A673 (cell line): ENCODE measurements around the gene HEYL. TPM values are rescaled to one million over a fixed set of nuclear protein-coding genes. Genes with fewer than 3 reads are reported as not detected.

Experiments used
- BruUV-seq: library from RNA; stranded (reverse); fragments of 400-500 nt; replicated peaks from 2 replicates; lab custom pipeline; 2021; lab: Mats Ljungman, UMichigan
- CTCF ChIA-PET: fragments of 300-600 bp; sonication (Branson Sonifier 250); formaldehyde crosslinking; loops from one replicate; lab custom pipeline; 2022; ENCODE audit warnings: antibody characterized with exemption; lab: Charles Lee
- POLR2A ChIA-PET: fragments of 300-600 bp; sonication (Branson Sonifier 250); formaldehyde crosslinking; loops from one replicate; lab custom pipeline; 2022; ENCODE audit warnings: antibody characterized with exemption; ENCODE audit not compliant: low non-redundant PET; lab: Charles Lee
- DNase-seq: peaks from one replicate; pipeline ENCODE4 v3.0.0-alpha.2; 2015; ENCODE audit warnings: low spot score
- H3K27ac ChIP-seq: fragments of 200-600 bp; sonication (generic); 2 replicates; pipeline ENCODE4 v1.5.1; 2016; ENCODE audit warnings: mixed run types, low read depth, mild to moderate bottlenecking, mixed read lengths, antibody characterized with exemption, low read length; ENCODE audit not compliant: poor library complexity, severe bottlenecking
- H3K27me3 ChIP-seq: fragments of 200-600 bp; sonication (generic); replicated peaks from 2 replicates; pipeline ENCODE4 v1.6.1; 2017; ENCODE audit warnings: mixed run types, low read depth, mild to moderate bottlenecking, mixed read lengths, antibody characterized with exemption, low read length; ENCODE audit not compliant: insufficient read depth, poor library complexity
- H3K36me3 ChIP-seq: fragments of 200-600 bp; sonication (generic); 2 replicates; pipeline ENCODE4 v1.6.1; 2016; ENCODE audit warnings: mixed run types, mild to moderate bottlenecking, mixed read lengths, antibody characterized with exemption, low read length; ENCODE audit not compliant: insufficient read depth, poor library complexity, severe bottlenecking
- H3K4me1 ChIP-seq: fragments of 200-600 bp; sonication (generic); 2 replicates; pipeline ENCODE4 v1.6.1; 2017; ENCODE audit warnings: mixed run types, mild to moderate bottlenecking, mixed read lengths, antibody characterized with exemption, low read length; ENCODE audit not compliant: insufficient read depth, poor library complexity, severe bottlenecking
- H3K4me3 ChIP-seq: fragments of 200-600 bp; sonication (generic); 2 replicates; pipeline ENCODE4 v1.5.1; 2016; ENCODE audit warnings: low read depth, mixed run types, mild to moderate bottlenecking, mixed read lengths, low read length; ENCODE audit not compliant: poor library complexity, severe bottlenecking
- H3K9me3 ChIP-seq: fragments of 200-600 bp; sonication (generic); 2 replicates; pipeline ENCODE4 v1.6.1; 2016; ENCODE audit warnings: mixed run types, low read depth, mild to moderate bottlenecking, mixed read lengths, antibody characterized with exemption, low read length; ENCODE audit not compliant: poor library complexity, severe bottlenecking
- CTCF ChIP-seq: fragments of 300-800, 200-600 bp; sonication (generic); conservative IDR thresholded peaks from 2 replicates; pipeline ENCODE4 v1.5.1; 2017; ENCODE audit warnings: low read depth, mild to moderate bottlenecking, antibody characterized with exemption, low read length, moderate library complexity, mixed read lengths
- EZH2 ChIP-seq: fragments of 200-600 bp; sonication (generic); IDR thresholded peaks from 2 replicates; pipeline ENCODE4 v1.6.1; 2017; ENCODE audit warnings: borderline replicate concordance, low read depth, mild to moderate bottlenecking, mixed read lengths, antibody characterized with exemption, low read length; ENCODE audit not compliant: poor library complexity, severe bottlenecking
- intact Hi-C: fragments of 100-400 bp; cut with micrococcal nuclease; formaldehyde crosslinking; loops from one replicate; pipeline ENCODE4 v1.10.0; 2022; ENCODE audit not compliant: unreplicated experiment
- total RNA-seq: library from RNA; stranded (reverse); gene quantifications from 2 replicates; pipeline ENCODE4 v1.2.3, GENCODE V29; 2021

Gene HEYL
- total RNA-seq, 1 experiment from 2014 or later, result 0.77 TPM

GRCh38 chr1:39596163-39596562, 43.3 kb downstream of the HEYL start:
- no peak for DNase-seq
- no TSS peak for BruUV-seq
- POLR2A ChIA-PET, result no interaction called here
- H3K27me3 ChIP-seq, result no peaks in the 10 kb centered on the region
- intact Hi-C loops, result no loop called here
- H3K36me3 ChIP-seq, result no peaks in the 10 kb centered on the region
- H3K27ac ChIP-seq, result no peak overlapping the region
- CTCF ChIA-PET, result no interaction called here
- TF ChIP-seq EZH2 (no peak), CTCF (no peak)
- no peaks in the 10 kb centered on the region for H3K4me1 ChIP-seq
- H3K9me3 ChIP-seq, result no peaks in the 10 kb centered on the region
- H3K4me3 ChIP-seq, result no peak overlapping the region

- intact Hi-C loops, result no loop called here
- no TSS peak for BruUV-seq
- TF ChIP-seq CTCF, result no peak
- no peak for TF ChIP-seq EZH2
- no peak overlapping the region for H3K4me3 ChIP-seq
- ChIA-PET POLR2A (no interaction called here), CTCF (interaction anchor here (0.6 kb wide), 1 partner anchor 11 kb away, joined by 5 read pairs; no protein-coding TSS in a partner anchor)
- no peak overlapping the region for H3K27ac ChIP-seq
- no peak for DNase-seq
- H3K9me3 ChIP-seq, result no peaks in the 10 kb centered on the region
- no peaks in the 10 kb centered on the region for H3K27me3 ChIP-seq
- no peaks in the 10 kb centered on the region for H3K36me3 ChIP-seq
- no peaks in the 10 kb centered on the region for H3K4me1 ChIP-seq
Observed at GRCh38 chr1:39593386-39593785, 46.1 kb downstream of the HEYL start.

- intact Hi-C loops, result no loop called here
- H3K27me3 ChIP-seq, result no peaks in the 10 kb centered on the region
- no peak overlapping the region for H3K4me3 ChIP-seq
- BruUV-seq, result no TSS peak
- H3K27ac ChIP-seq, result no peak overlapping the region
- POLR2A ChIA-PET, result no interaction called here
- DNase-seq, result no peak
- no peaks in the 10 kb centered on the region for H3K9me3 ChIP-seq
- no peaks in the 10 kb centered on the region for H3K36me3 ChIP-seq
- no peak for TF ChIP-seq EZH2
- no peak for TF ChIP-seq CTCF
- CTCF ChIA-PET, result no interaction called here
- no peaks in the 10 kb centered on the region for H3K4me1 ChIP-seq
Observed at GRCh38 chr1:39592069-39592468, 47.4 kb downstream of the HEYL start.
